GM21390 (cell line): ENCODE measurements around the gene OR5D18.
"Not testable (repeated sequence)": the region's sequence is repeated elsewhere in the genome, so short reads cannot be mapped to it uniquely, and the experiment has no call there.

Source experiments
- ATAC-seq: cut with Tn5 transposase; IDR thresholded peaks from one replicate; pipeline ENCODE4 v1.9.1; 2021; ENCODE audit not compliant: unreplicated experiment

Gene OR5D18

DNA sequence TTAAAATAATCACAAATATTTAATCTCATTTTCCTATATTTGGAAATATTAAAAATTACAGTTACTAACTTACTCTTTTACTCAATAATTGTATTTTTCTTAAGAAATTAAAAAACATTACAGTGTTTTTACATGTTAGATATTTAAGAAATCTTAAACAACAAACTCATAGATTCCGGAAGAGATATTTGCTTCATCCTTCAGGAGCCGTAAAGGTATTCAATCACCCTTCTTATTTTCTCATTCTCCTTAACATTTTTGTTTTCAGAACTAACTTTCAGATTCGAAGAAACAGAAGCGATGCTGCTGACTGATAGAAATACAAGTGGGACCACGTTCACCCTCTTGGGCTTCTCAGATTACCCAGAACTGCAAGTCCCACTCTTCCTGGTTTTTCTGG, at the start of gene OR5D18:
Gene OR5D18, plus strand, starts transcription at position 301 of the 400 bp plus-strand sequence. Its CDS starts 0 bp downstream, at position 301.
- no peak for ATAC-seq

DNA sequence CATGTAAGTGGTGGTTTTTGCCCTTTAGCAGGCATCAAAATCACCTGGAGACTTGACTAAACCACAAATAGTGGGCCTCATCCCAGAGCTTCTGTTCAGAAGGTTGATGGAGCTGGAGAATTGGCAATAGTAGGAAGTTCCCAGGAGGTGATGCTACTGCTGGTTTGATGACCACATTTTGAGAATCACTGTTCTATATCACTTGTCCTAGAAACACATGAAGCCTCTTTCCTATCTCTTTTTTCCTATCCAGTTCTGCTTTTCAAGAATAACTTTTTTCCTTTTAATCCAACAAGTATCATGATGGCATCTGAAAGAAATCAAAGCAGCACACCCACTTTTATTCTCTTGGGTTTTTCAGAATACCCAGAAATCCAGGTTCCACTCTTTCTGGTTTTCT, 46.3 kb upstream of the OR5D18 start, which contains the start of gene OR5D13:
Gene OR5D13, plus strand, starts transcription at position 301 of the 400 bp plus-strand sequence. Its CDS starts 0 bp downstream, at position 301.
- ATAC-seq, result no peak

DNA sequence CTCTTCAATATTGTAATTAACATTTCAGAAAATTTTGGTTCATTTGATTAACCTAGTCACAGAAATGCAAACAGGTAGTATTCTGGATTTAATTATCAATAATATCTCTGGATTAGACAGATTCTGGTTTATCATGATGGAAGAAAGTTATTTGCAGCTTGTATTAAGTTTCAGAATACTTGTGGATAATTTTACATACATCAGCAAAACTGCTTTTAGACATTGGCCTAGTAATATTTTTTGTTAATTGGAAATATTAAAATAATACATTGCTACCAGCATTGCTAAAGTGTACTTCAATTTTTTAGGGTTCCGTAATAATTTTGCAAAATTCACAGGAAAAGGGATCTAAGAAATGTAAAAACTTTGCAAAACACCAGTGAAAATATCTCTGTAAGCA, 27.8 kb upstream of the OR5D18 start:
- ATAC-seq, result no peak

DNA sequence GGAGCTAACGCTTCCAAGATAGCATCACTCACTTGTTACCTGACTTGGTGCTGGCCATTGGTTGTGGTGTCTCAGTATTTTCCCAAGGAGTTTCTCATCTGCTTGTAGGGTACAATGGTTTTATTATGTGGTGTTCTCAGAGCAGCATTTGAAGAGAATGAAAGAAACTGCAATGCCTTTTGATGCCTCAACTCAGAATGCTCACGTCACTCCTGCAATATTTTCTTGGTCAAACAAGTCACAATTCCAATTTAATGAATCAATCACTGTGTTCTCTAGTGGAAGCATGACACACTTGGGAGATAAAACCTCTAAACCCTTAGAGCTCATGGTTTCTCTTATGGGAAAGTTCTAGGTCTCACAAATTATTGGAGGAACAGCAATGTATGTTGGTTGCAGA, 26.1 kb upstream of the OR5D18 start:
- no peak for ATAC-seq

DNA sequence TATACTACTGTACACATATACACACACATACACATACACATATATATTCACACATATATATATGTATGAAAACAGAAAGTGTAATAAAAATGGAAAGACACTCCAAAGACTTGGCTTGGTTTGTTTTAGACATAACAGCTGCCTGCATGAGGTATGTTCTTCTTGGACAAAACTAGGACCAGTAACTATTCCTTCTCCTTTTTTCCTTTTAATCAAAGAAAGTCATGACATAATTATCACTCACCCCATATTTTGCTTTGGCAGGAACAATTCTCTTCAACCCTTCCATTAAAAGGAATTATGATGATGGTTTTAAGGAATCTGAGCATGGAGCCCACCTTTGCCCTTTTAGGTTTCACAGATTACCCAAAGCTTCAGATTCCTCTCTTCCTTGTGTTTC, 24.2 kb upstream of the OR5D18 start, which contains the start of gene OR5D14:
Gene OR5D14, plus strand, starts transcription at position 301 of the 400 bp plus-strand sequence. Its CDS starts 0 bp downstream, at position 301.
- no peak for ATAC-seq

DNA sequence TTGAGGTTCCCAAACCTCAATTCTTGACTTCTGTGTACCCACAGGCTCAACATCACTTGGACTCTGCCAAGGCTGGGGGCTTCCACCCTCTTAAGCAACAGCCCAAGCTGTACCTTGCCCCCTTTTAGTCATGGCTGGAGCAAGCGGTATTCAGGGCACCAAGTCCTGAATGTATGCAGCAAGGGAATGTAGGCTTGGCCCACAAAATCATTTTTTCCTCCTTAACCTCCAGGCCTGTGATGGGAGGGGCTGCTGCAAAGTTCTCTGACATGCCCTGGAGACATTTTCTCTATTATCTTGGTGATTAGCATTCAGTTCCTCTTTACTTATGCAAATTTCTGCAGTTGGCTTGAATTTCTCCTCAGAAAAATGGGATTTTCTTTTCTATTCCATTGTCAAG, 13.2 kb upstream of the OR5D18 start:
- no peak for ATAC-seq

DNA sequence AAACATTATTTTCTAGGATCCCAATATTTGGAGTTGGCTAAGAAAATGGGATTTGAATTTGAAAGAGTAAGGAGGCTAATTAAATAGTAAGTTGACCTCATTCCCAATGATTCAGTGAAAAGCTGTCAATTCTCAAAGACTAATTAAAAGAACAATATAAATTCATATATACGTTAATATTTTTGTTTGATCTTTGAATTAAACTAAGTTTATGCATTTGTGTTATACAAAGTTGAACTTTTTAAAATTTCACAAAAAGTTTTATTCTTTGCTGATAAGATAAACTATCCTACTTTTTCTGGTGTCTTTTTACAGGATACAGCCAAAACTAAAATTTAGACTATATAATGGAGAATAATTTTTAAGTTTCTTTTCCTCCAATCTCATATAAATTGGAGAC, 8.4 kb upstream of the OR5D18 start, which contains the start of gene OR5L1:
Gene OR5L1, plus strand, starts transcription at position 301 of the 400 bp plus-strand sequence. CDS start 100 bp downstream, outside the sequence.
- ATAC-seq, result no peak

DNA sequence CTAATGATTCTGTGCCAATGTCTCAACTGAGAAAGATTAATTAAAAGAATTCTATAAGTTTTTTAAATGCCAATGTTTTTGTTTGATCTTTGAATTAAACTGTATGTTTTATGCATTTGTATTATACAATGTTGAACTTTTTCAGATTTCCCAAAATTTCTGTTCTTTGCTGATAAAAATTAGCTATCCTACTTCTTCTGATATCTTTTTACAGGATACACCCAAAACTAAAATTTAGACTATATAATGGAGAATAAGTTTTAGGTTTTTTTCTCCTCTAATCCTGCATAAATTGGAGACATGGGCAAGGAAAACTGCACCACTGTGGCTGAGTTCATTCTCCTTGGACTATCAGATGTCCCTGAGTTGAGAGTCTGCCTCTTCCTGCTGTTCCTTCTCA, 7.5 kb downstream of the OR5D18 start, which contains the start of gene OR5L2:
Gene OR5L2, plus strand, starts transcription at position 301 of the 400 bp plus-strand sequence. Its CDS starts 0 bp downstream, at position 301.
- ATAC-seq, result no peak

DNA sequence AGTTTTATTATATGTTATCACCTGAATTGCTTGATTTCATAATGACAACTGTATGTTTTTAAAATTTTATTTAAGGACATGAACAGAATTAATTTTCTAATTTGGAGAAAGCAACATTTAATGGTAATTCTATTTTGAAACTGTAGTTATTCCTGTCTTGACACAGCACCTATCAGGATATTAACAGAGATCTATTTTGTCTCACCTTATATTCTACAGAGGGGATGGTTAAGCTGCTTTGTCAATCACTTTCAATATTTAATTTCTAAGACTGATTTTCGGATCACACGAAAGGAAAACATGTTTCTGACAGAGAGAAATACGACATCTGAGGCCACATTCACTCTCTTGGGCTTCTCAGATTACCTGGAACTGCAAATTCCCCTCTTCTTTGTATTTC, 19.0 kb downstream of the OR5D18 start, which contains the start of gene OR5D16:
Gene OR5D16, plus strand, starts transcription at position 301 of the 400 bp plus-strand sequence. Its CDS starts 0 bp downstream, at position 301.
- ATAC-seq, result no peak

DNA sequence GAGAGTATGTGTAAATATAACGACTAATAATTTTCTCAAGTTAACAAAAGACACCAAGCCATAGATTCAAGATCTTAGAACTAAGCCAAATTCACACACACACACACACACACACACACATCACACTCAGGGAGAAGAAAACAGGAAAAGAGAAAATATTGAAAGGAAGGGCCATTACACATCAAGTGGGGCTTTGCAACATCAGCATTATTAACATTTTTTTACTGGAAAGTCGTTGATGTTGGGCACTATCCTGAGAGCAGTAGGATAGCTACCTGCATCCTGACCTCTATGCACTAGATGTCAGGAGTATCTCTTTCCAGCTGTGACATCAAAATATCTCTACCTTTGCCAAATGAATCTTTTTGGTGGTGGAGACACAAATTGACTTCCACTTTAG, 28.0 kb downstream of the OR5D18 start:
- no peak for ATAC-seq

DNA sequence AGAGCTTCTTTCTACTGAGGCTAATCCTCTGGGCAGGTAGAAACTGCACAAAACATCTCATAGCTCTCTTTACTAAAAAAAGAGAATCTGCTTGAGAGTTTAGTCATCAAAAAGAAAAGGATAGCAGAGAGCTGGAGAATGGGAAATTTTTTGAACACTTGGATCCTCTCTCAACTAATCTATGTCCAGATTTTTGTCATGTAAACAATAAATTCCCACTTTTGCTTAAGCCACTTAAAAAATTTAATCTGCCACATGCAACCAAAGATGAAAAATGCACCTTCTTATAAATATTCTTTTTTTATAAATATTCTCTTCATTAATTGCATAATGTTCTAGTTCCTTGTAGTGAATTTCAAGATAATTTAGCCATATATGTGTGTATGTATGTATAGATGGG, 29.6 kb downstream of the OR5D18 start:
- no peak for ATAC-seq

DNA sequence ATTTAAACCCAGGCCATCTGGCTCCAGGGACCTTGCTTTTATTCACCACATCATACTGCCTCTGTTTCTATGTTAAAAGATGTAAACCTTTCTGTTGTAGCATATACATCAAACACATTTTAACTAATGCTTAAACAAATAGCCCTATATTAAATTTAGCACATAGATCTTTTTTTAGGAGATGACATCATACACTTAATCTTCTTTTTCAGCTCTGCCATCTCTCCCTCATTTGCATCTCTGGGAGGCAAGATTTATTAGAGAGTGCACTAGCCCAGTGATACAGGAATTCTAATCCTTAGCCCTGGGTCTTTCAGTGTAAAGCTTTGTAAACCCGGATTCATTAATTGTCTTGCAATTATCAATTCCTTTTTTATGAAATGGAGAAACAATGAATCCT, 32.7 kb downstream of the OR5D18 start:
- no peak for ATAC-seq

DNA sequence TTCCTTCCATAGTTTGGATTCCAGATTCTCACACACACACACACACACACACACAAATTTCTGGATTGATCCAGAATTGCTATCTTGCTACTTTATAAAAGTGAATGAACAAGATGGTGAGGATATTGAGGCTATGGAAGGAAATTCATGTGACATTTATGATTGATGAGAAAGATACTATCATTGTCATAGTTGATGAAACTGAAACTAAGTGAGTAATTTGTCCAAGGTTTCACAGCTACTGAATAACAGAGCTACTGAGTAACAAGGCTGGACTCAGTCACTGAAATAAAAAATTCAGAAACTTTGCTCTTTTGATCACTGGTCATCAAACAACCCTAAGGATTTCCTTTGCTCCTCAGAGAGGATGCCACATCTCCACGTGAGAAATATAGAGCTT, 35.3 kb downstream of the OR5D18 start:
- ATAC-seq, result no peak

DNA sequence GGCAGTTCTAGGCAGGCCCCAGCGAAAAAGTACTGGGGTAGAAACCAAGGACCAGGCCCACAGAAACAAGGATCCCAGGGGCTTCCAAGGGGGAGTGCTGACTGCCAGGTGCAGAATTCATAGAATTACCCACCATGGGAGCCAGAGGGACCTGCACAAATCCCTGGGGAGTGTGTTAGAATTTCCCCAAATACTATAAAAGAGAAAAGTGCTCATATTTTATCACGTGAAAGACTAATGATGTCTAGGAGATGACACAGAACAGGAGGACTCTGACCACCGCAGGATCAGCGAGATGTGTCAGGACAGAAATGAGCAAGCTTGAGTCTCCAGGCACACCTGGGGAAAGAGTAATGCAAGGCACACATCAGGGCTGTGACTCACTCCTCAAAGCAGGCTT, 47.9 kb downstream of the OR5D18 start:
- ATAC-seq, result not testable (repeated sequence)
